Measurements from ENCODE around the gene CTNS. TPM values are rescaled to one million over a fixed set of nuclear protein-coding genes. Genes with fewer than 3 reads are reported as not detected.

The CTNS gene
- total and polyA plus RNA-seq, 8 donors = 8.7 to 30.6 (median 12.3) TPM

DNA sequence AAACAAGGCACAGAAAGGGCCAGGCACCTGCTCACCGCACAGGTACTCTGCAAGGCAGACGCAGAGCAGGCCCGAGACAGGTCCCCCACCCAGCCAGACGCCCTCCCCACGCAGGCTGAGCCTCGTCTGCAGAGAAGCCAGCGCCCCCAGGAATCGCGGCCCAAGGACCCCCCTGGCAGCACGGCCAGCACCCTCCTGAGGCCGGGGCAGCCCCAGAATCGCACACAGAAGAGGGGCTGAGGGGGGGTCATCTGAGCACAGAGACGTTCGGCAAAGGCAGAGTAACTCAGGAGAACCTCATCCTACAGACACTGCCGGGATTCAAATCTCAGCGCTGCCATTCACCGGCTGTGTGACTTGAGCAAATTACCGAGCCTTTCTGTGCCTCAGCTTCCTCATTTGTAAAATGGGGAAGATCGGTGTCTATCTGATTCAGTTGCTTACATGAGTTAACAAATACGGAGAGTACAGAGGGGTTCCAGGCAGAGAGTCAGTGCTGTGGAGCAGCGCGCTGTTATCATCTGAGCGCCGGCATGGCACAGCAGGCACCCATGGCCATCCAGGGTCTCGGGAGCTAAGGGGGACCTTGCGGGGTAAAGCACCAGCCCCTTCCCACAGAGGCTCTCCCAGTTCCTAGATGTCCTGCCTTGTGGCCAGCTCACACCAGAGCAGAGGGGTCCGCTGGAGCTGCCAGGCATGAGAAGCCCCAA is 42.4 kb downstream of the CTNS start:
- no peak for ATAC-seq

DNA sequence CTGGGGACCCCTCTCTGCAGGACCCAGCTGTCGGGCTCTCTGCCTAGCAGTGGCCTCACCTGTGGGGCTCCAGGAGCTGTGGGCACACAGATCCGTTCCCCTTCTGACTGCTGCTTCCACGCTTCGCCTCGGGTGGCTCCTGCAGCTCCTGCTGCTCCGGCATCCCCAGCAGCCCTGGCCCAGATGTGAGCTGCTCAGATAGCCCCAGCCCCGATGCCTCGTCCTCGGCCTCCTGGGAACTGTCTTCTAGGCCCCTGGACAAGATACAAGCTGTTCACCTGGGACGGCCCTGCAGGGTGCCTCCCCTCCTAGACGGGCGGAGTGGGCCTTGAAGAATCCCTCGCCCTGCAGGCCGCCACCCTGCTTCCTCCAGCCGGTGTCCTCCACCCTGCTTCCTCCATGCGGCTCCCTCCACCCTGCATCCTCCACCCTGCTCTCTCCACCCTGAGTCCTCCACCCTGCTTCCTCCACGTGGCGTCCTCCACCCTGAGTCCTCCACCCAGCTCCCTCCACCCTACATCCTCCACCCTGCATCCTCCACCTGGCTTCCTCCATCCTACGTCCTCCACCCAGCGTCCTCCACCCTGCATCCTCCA is 43.1 kb downstream of the CTNS start:
- intact Hi-C loops (cut with DNase I) = no loop called here
- H3K9me3 ChIP-seq = no peaks in the 10 kb centered on the region
- no peak for DNase-seq
- no peaks in the 10 kb centered on the region for H3K36me3 ChIP-seq
- no peak for ATAC-seq
- H3K27me3 ChIP-seq = peaks cover 0 to 64% of the 10 kb centered on the region in 2 donors
- peaks cover 0 to 6% of the 10 kb centered on the region in 2 donors for H3K4me1 ChIP-seq
- H3K4me3 ChIP-seq = no peak overlapping the region
- TF ChIP-seq, protein P1, sequence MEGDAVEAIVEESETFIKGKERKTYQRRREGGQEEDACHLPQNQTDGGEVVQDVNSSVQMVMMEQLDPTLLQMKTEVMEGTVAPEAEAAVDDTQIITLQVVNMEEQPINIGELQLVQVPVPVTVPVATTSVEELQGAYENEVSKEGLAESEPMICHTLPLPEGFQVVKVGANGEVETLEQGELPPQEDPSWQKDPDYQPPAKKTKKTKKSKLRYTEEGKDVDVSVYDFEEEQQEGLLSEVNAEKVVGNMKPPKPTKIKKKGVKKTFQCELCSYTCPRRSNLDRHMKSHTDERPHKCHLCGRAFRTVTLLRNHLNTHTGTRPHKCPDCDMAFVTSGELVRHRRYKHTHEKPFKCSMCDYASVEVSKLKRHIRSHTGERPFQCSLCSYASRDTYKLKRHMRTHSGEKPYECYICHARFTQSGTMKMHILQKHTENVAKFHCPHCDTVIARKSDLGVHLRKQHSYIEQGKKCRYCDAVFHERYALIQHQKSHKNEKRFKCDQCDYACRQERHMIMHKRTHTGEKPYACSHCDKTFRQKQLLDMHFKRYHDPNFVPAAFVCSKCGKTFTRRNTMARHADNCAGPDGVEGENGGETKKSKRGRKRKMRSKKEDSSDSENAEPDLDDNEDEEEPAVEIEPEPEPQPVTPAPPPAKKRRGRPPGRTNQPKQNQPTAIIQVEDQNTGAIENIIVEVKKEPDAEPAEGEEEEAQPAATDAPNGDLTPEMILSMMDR (IDR thresholded peaks at IDR 0.05) = no peak
- H3K27ac ChIP-seq = no peak overlapping the region

More for the DNA sequence above, 42.4 kb downstream of the CTNS start:
- Histone ChIP-seq H3K27ac (no peak overlapping the region), H3K4me1 (peaks cover 0 to 6% of the 10 kb centered on the region in 2 donors), H3K27me3 (peaks cover 0 to 58% of the 10 kb centered on the region in 2 donors), H3K4me3 (no peak overlapping the region), H3K9me3 (no peaks in the 10 kb centered on the region), H3K36me3 (no peaks in the 10 kb centered on the region)
- intact Hi-C loops (cut with DNase I) = no loop called here
- no peak for DNase-seq
- TF ChIP-seq, protein P1 (IDR thresholded peaks at IDR 0.05) = no peak

DNA sequence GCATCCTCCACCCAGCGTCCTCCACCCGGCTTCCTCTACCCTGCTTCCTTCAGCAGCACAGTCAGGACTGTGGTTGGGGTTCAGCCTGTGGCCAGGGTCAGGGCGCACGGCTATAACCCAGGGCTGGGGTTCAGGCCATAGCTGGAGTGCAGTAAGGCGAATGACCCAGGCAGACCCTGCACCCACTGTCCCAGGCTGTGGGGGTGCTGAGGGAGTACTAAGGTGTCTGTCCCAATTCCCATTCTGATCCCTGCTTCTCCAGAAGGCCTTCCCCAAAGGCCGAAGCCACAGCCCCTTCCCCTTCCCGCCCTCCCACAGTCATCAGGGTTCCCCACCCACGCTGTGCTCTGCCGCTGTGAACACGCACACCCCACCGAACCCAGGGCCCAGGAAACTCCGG is 44.5 kb downstream of the CTNS start:
- ATAC-seq (no peak), DNase-seq (no peak)
- intact Hi-C loops (cut with DNase I) = no loop called here
- no peaks in the 10 kb centered on the region for H3K36me3 ChIP-seq
- H3K27me3 ChIP-seq = peaks cover 0 to 73% of the 10 kb centered on the region in 2 donors
- no peak overlapping the region for H3K27ac ChIP-seq
- TF ChIP-seq, protein P1 (IDR thresholded peaks at IDR 0.05) = no peak
- H3K4me1 ChIP-seq = peaks cover 0 to 6% of the 10 kb centered on the region in 2 donors
- no peaks in the 10 kb centered on the region for H3K9me3 ChIP-seq
- no peak overlapping the region for H3K4me3 ChIP-seq

DNA sequence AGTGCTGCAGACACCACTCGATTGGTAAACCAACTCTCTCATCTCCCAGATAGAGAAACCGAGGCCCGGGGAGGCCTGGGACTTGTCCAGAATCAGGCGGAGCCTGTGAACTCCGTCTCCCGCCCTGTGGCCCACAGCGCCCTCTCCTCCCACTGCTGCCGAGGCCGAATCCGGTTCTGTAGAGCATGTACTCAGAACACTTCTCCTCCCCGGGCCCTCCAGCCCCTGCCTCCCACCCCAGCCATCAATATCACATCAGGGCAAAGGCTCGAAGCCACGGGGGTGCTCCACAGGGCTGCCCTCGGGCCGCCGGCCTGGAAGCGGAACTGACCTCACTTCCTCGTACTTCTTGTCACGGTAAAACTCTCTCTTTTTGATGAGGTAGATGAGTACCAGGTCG is 45.0 kb downstream of the CTNS start:
- Histone ChIP-seq H3K4me1 (peaks cover 0 to 6% of the 10 kb centered on the region in 2 donors), H3K9me3 (no peaks in the 10 kb centered on the region), H3K36me3 (no peaks in the 10 kb centered on the region), H3K4me3 (no peak overlapping the region), H3K27me3 (peaks cover 0 to 73% of the 10 kb centered on the region in 2 donors), H3K27ac (no peak overlapping the region)
- DNase-seq = no peak
- ATAC-seq = no peak
- TF ChIP-seq, protein P1 (IDR thresholded peaks at IDR 0.05) = no peak
- intact Hi-C loops (cut with DNase I) = no loop called here

DNA sequence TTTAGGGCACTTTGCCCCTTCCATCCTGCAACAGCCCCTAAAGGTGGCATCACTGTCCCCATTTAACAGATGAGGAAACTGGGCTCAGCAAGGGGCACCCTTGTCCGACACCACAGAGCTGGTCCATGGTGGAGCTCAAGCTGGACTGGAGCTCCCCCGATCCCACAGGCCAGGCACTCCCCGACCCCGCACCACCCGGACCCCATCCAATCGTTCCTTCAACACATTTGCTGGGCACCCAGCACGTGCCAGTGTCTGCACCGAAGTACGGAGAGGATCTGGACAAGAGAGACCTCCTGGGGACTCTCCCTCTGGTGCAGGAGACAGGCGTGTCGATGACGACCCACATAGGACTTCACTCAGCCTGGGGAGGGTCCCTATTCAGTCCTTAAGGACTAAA is 45.5 kb downstream of the CTNS start:
- TF ChIP-seq, protein P1 (IDR thresholded peaks at IDR 0.05) = no peak
- H3K27me3 ChIP-seq = peaks cover 0 to 71% of the 10 kb centered on the region in 2 donors
- no peak overlapping the region for H3K4me3 ChIP-seq
- peaks cover 0 to 6% of the 10 kb centered on the region in 2 donors for H3K4me1 ChIP-seq
- no peak for ATAC-seq
- no peaks in the 10 kb centered on the region for H3K36me3 ChIP-seq
- H3K9me3 ChIP-seq = no peaks in the 10 kb centered on the region
- intact Hi-C loops (cut with DNase I) = no loop called here
- no peak overlapping the region for H3K27ac ChIP-seq
- no peak for DNase-seq
